ENCODE data around the gene PGF.

Gene PGF

GRCh38 chr14:74898694-74899093, 56.7 kb downstream of the PGF start:
- no peak for DNase-seq (ENCODE audit: low read depth)

- no peak for DNase-seq (ENCODE audit: low read depth)
Observed at GRCh38 chr14:74898083-74898482, 57.3 kb downstream of the PGF start.

- DNase-seq (ENCODE audit: low read depth), result no peak
Observed at GRCh38 chr14:74897642-74898041, 57.8 kb downstream of the PGF start.

- DNase-seq (ENCODE audit: low read depth), result no peak
Observed at GRCh38 chr14:74896400-74896799, 59.0 kb downstream of the PGF start.

GRCh38 chr14:74893614-74894091, 61.7 kb downstream of the PGF start:
- DNase-seq (ENCODE audit: low read depth), result no peak

GRCh38 chr14:74892745-74893144, 62.7 kb downstream of the PGF start:
- DNase-seq (ENCODE audit: low read depth), result no peak

GRCh38 chr14:74891870-74892269, 63.5 kb downstream of the PGF start:
- no peak for DNase-seq (ENCODE audit: low read depth)

Data from stimulated activated CD8-positive, alpha-beta memory T cell treated with anti-CD3 and anti-CD28 coated beads, Interleukin-15, amount 100 ng/mL, for 24 hours (primary cell).